HFF-Myc (cell line): ENCODE data around the gene PTGER4.
"Not testable (repeated sequence)": the region's sequence is repeated elsewhere in the genome, so short reads cannot be mapped to it uniquely, and the experiment has no call there.

ENCODE experiments used
- DNase-seq: peaks from one replicate; pipeline ENCODE4 v3.0.0-alpha.2; 2011; ENCODE audit warnings: low read depth; ENCODE audit errors: extremely low read depth
- H3K4me3 ChIP-seq: replicated peaks from 2 replicates; pipeline ENCODE4 v1.5.1; 2011; ENCODE audit warnings: low read depth, mild to moderate bottlenecking, control low read depth, low read length
- CTCF ChIP-seq: IDR thresholded peaks from 2 replicates; pipeline ENCODE4 v1.5.1; 2012; ENCODE audit warnings: mild to moderate bottlenecking, low read depth, low read length, control low read depth; ENCODE audit errors: missing control alignments

The PTGER4 gene

GRCh38 chr5:40679913-40680681 is at the start of gene PTGER4:
Gene PTGER4 (plus strand): TSS chr5:40679915. CDS start chr5:40680994, 1,079 bp downstream.
- DNase-seq = no peak
- no peak for TF ChIP-seq CTCF
- H3K4me3 ChIP-seq = peak within 1 kb of the TSS; percentile 57

DNA sequence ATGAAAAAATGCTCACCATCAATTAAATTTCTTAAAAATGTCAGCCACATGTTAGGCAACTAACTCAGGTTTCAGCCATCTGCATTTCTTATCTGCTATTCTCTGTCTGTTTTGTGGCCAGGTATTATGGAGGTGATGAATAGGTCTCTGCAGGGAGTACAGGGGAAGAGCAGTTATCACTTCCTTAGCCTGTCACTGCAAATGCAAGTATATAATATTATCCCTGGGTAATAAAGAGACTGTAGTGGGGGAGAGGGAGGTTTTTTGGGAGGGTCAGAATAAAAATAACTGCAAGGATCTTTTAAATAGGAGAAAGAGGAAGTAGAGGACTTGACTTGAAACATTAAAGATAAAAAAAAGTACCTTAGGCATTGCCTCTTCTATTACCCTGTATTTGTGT is 49.6 kb upstream of the PTGER4 start:
- DNase-seq = no peak
- no peak for TF ChIP-seq CTCF
- H3K4me3 ChIP-seq = no peak overlapping the region

DNA sequence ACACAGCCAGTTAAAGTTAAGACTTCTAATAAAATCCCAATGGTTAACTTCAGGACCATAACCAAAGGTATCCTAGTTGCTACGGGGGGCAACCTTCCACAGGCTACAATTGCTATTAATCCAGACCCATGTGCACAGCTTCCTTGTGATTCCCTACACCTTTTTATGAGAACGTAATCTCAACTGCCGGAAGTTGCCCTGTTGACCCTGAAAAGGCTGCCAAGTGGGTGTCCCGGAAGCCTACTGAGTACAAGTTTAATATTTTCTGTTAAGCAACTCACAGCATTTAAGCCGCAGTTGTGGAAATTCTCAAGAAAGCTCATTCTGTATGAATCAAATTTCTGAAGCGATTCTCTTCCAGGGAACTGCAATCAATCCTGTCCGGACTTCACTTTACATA is 48.5 kb upstream of the PTGER4 start:
- no peak for DNase-seq
- no peak overlapping the region for H3K4me3 ChIP-seq
- TF ChIP-seq CTCF = no peak

DNA sequence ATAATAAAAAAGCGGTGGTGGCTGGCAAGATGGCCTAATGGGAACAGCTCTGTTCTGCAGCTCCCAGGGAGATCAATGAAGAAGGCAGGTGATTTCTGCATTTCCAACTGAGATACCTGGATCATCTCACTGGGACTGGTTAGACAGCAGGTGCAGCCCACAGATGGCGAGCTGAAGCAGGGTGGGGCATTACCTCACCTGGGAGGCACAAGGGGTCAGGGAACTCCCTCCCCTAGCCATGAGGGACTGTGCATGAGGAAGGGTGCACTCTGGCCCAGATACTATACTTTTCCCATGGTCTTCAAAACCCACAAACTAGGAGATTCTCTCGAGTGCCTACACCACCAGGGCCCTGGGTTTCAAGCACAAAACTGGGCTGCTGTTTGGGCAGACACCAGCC is 45.6 kb upstream of the PTGER4 start:
- no peak overlapping the region for H3K4me3 ChIP-seq
- no peak for DNase-seq
- TF ChIP-seq CTCF = no peak

DNA sequence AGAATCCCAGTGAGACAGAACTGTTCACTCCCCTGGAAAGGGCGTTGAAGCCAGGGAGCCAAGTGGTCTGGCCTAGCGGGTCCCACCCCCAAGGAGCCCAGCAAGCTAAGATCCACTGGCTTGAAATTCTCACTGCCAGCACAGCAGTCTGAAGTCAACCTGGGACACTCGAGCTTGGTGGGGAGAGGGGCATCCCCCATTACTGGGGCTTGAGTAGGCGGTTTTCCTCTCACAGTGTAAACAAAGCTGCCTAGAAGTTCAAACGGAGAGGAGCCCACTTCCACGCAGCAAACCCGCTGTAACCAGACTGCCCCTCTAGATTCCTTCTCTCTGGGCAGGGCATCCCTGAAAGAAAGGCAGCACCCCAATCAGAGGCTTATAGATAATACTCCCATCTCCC is 45.1 kb upstream of the PTGER4 start:
- no peak for TF ChIP-seq CTCF

GRCh38 chr5:40639531-40639930 is 40.2 kb upstream of the PTGER4 start:
- not testable (repeated sequence) for DNase-seq, H3K4me3 ChIP-seq

More for the DNA sequence above, 45.1 kb upstream of the PTGER4 start:
- no peak for DNase-seq
- H3K4me3 ChIP-seq = no peak overlapping the region

DNA sequence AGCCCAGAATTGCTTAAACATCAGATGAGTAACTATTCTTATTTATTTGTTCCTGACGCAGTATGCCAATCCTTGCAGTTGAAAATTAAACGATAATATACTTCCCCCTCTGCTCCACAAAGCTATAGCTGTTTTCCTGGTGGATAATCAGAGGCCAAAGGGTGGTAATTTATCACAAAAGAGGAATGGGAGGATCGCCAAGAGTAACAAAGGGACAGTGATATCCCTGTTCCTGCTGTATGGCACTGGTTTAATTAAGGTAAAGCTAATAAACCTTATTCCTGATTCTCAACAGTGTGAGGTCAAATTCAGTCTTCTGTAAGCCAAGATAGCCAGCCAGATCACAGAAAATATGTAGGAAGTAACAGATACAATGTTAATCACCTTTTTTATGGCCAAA is 33.4 kb upstream of the PTGER4 start:
- no peak for DNase-seq
- no peak overlapping the region for H3K4me3 ChIP-seq
- no peak for TF ChIP-seq CTCF
